HG03442 (cell line): ENCODE data around the gene BTBD9.

Experiments
- ATAC-seq: cut with Tn5 transposase; IDR thresholded peaks from one replicate; pipeline ENCODE4 v1.9.1; 2021; ENCODE audit warnings: mild to moderate bottlenecking, moderate library complexity; ENCODE audit not compliant: unreplicated experiment

BTBD9 gene

GRCh38 chr6:38153798-38154345 lies 485.9 kb downstream of the BTBD9 start:
- no peak for ATAC-seq

- no peak for ATAC-seq
Observed at GRCh38 chr6:38153076-38153797, 486.5 kb downstream of the BTBD9 start.

- no peak for ATAC-seq
Observed at GRCh38 chr6:38152620-38153019, 487.1 kb downstream of the BTBD9 start.

- ATAC-seq: no peak
Observed at GRCh38 chr6:38151580-38152500, 487.9 kb downstream of the BTBD9 start.

- no peak for ATAC-seq
Observed at GRCh38 chr6:38150681-38151296, 488.9 kb downstream of the BTBD9 start.

- ATAC-seq: no peak
Observed at GRCh38 chr6:38150021-38150420, 489.7 kb downstream of the BTBD9 start.

GRCh38 chr6:38149531-38149930 lies 490.2 kb downstream of the BTBD9 start:
- no peak for ATAC-seq

GRCh38 chr6:38148606-38149005 lies 491.1 kb downstream of the BTBD9 start:
- no peak for ATAC-seq

GRCh38 chr6:38146734-38147027 lies 493.0 kb downstream of the BTBD9 start:
- no peak for ATAC-seq

GRCh38 chr6:38146021-38146733 lies 493.6 kb downstream of the BTBD9 start:
- no peak for ATAC-seq

GRCh38 chr6:38144365-38144945 lies 495.3 kb downstream of the BTBD9 start:
- no peak for ATAC-seq

GRCh38 chr6:38143191-38144150 lies 496.3 kb downstream of the BTBD9 start:
- ATAC-seq: no peak

- ATAC-seq: no peak
Observed at GRCh38 chr6:38142178-38142902, 497.4 kb downstream of the BTBD9 start.

GRCh38 chr6:38141716-38142115 lies 498.0 kb downstream of the BTBD9 start:
- ATAC-seq: no peak

GRCh38 chr6:38141085-38141484 lies 498.6 kb downstream of the BTBD9 start:
- no peak for ATAC-seq

GRCh38 chr6:38138374-38138773 lies 501.4 kb downstream of the BTBD9 start:
- ATAC-seq: no peak

- ATAC-seq: no peak
Observed at GRCh38 chr6:38137608-38138265, 502.0 kb downstream of the BTBD9 start.

GRCh38 chr6:38136547-38136946 lies 503.2 kb downstream of the BTBD9 start:
- ATAC-seq: no peak
